ENCODE measurements around the gene ATP10B. TPM values are rescaled to one million over a fixed set of nuclear protein-coding genes. Genes with fewer than 3 reads are reported as not detected.

Gene ATP10B
- total RNA-seq, 3 donors from 2014 or later (not counting 1 experiment from before 2014, with no cell fraction given): not detected

DNA sequence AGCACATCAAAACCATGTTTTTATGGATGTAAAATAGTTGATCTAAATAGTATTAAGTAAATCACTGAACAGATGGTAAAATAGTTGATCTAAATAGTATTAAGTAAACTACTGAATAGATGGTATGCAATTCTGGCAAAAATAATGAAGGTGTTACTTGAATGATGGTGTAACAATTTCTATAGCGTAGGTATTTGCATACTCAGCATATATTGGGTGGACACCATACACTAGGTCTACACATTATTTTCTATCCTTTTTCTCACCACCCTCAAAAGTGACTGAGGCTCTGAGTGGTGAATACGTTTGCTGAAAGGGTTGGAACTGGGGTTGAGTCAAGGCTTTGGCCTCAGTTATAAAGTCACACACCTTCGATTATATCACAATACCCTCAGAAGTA, 81.3 kb downstream of the ATP10B start:
- Mint-ChIP-seq H3K4me1 (no peaks in the 10 kb centered on the region), H3K36me3 (no peaks in the 10 kb centered on the region), H3K27ac (no peak overlapping the region), H3K4me3 (no peak overlapping the region), H3K9me3 (no peaks in the 10 kb centered on the region), H3K27me3 (ENCODE audit: low read depth in 2 of 2) (no peaks in the 10 kb centered on the region)
- TF ChIP-seq, protein P1, sequence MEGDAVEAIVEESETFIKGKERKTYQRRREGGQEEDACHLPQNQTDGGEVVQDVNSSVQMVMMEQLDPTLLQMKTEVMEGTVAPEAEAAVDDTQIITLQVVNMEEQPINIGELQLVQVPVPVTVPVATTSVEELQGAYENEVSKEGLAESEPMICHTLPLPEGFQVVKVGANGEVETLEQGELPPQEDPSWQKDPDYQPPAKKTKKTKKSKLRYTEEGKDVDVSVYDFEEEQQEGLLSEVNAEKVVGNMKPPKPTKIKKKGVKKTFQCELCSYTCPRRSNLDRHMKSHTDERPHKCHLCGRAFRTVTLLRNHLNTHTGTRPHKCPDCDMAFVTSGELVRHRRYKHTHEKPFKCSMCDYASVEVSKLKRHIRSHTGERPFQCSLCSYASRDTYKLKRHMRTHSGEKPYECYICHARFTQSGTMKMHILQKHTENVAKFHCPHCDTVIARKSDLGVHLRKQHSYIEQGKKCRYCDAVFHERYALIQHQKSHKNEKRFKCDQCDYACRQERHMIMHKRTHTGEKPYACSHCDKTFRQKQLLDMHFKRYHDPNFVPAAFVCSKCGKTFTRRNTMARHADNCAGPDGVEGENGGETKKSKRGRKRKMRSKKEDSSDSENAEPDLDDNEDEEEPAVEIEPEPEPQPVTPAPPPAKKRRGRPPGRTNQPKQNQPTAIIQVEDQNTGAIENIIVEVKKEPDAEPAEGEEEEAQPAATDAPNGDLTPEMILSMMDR (IDR thresholded peaks at IDR 0.05): no peak
- no peak overlapping the region for H3K4me3 ChIP-seq (ENCODE audit: low read length)
- no peaks in the 10 kb centered on the region for H3K36me3 ChIP-seq (ENCODE audit: control insufficient read depth, insufficient read depth, low read length)
- no peaks in the 10 kb centered on the region for H3K9me3 ChIP-seq (ENCODE audit: control insufficient read depth, insufficient read depth, low read length)
- intact Hi-C loops (cut with micrococcal nuclease): no loop called here
- H3K27me3 ChIP-seq (ENCODE audit: control insufficient read depth, insufficient read depth, low read length): no peaks in the 10 kb centered on the region
- no CpG with 5 or more reads among the region's 3 CpGs for WGBS (ENCODE audit: insufficient coverage)
- H3K27ac ChIP-seq (ENCODE audit: low read length): no peak overlapping the region
- DNase-seq (no peak), ATAC-seq (no peak)
- no peaks in the 10 kb centered on the region for H3K4me1 ChIP-seq (ENCODE audit: control insufficient read depth, insufficient read depth, low read length)

DNA sequence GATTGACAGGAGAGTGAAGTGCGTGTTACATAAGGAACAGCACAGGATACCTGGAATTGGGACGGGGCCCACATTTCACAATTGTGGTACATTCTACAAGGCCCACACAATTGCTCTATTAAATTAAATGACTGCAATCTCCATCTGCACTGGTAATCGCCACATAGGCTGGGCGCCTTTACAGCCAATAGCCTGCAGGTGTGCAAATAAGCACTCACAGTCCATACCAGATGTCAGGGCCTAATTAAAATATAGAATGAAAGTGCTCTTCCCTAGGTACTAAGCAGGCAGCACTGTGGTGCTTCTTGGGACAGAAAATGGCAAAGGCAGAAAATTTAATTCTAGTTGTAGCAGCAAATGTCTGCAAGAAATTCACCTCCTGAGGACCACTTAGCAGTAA, 82.7 kb downstream of the ATP10B start:
- Histone ChIP-seq H3K27ac (ENCODE audit: low read length) (no peak overlapping the region), H3K4me1 (ENCODE audit: control insufficient read depth, insufficient read depth, low read length) (no peaks in the 10 kb centered on the region), H3K27me3 (ENCODE audit: control insufficient read depth, insufficient read depth, low read length) (no peaks in the 10 kb centered on the region), H3K4me3 (ENCODE audit: low read length) (no peak overlapping the region), H3K36me3 (ENCODE audit: control insufficient read depth, insufficient read depth, low read length) (no peaks in the 10 kb centered on the region), H3K9me3 (ENCODE audit: control insufficient read depth, insufficient read depth, low read length) (no peaks in the 10 kb centered on the region)
- no peaks in the 10 kb centered on the region for H3K36me3 Mint-ChIP-seq
- H3K4me1 Mint-ChIP-seq: no peaks in the 10 kb centered on the region
- 93% methylated on average over 4 of the region's 4 CpGs for WGBS (ENCODE audit: insufficient coverage)
- intact Hi-C loops (cut with micrococcal nuclease): no loop called here
- H3K4me3 Mint-ChIP-seq: no peak overlapping the region
- H3K27me3 Mint-ChIP-seq (ENCODE audit: low read depth in 2 of 2): no peaks in the 10 kb centered on the region
- no peak overlapping the region for H3K27ac Mint-ChIP-seq
- ATAC-seq (no peak), DNase-seq (no peak)
- H3K9me3 Mint-ChIP-seq: no peaks in the 10 kb centered on the region
- TF ChIP-seq, protein P1 (IDR thresholded peaks at IDR 0.05): no peak

DNA sequence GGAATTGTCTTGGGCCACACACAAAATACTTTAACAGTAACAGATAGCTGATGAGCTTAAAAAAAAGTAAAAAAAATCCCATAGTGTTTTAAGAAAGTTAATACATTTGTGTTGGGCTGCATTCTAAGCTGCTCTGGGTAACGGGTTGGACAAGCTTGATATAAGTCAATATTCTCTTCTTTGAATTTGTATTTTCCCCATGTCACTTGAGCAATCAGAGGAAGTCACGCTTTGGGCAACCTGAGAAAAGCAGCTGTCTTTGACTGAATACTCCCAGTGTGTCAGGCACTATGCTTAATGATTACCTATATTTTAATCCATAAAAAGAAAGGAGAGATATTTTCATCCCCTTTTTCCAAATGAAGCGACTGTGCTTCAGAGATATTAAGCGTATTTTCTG, 84.9 kb downstream of the ATP10B start:
- DNase-seq (no peak), ATAC-seq (no peak)
- Mint-ChIP-seq H3K4me1 (no peaks in the 10 kb centered on the region), H3K27ac (no peak overlapping the region), H3K27me3 (ENCODE audit: low read depth in 2 of 2) (peaks cover 0 to 3% of the 10 kb centered on the region in 2 donors), H3K9me3 (peaks cover 3% of the 10 kb centered on the region in 2 donors), H3K36me3 (no peaks in the 10 kb centered on the region), H3K4me3 (no peak overlapping the region)
- 96% methylated on average over 3 of the region's 4 CpGs for WGBS (ENCODE audit: insufficient coverage)
- TF ChIP-seq, protein P1 (IDR thresholded peaks at IDR 0.05): no peak
- Histone ChIP-seq H3K27me3 (ENCODE audit: control insufficient read depth, insufficient read depth, low read length) (no peaks in the 10 kb centered on the region), H3K4me1 (ENCODE audit: control insufficient read depth, insufficient read depth, low read length) (no peaks in the 10 kb centered on the region), H3K36me3 (ENCODE audit: control insufficient read depth, insufficient read depth, low read length) (no peaks in the 10 kb centered on the region), H3K27ac (ENCODE audit: low read length) (no peak overlapping the region), H3K4me3 (ENCODE audit: low read length) (no peak overlapping the region), H3K9me3 (ENCODE audit: control insufficient read depth, insufficient read depth, low read length) (no peaks in the 10 kb centered on the region)
- intact Hi-C loops (cut with micrococcal nuclease): no loop called here

DNA sequence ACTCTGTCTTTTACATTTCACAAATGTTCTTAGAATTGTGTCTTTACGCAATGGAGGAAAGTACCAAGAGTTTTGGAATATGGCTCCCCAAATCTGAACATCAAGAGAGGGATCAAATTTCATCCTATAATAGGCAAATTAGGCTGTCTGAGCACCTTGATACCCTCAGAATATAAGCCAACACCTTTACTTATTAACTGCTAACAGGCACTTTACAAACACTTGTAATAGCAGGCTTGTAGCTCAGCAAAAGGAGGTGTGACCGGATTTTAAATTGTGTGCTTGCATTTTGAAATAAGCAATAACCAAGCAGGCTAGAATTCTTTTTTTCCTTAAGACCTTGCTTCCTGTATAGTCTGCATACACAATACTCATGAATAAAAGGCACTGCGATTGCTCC, 92.0 kb downstream of the ATP10B start:
- Histone ChIP-seq H3K4me1 (ENCODE audit: control insufficient read depth, insufficient read depth, low read length) (no peaks in the 10 kb centered on the region), H3K9me3 (ENCODE audit: control insufficient read depth, insufficient read depth, low read length) (no peaks in the 10 kb centered on the region), H3K27me3 (ENCODE audit: control insufficient read depth, insufficient read depth, low read length) (no peaks in the 10 kb centered on the region), H3K27ac (ENCODE audit: low read length) (no peak overlapping the region), H3K36me3 (ENCODE audit: control insufficient read depth, insufficient read depth, low read length) (no peaks in the 10 kb centered on the region), H3K4me3 (ENCODE audit: low read length) (no peak overlapping the region)
- peaks cover 3% of the 10 kb centered on the region in 2 donors for H3K9me3 Mint-ChIP-seq
- no peak overlapping the region for H3K4me3 Mint-ChIP-seq
- DNase-seq: no peak
- TF ChIP-seq, protein P1 (IDR thresholded peaks at IDR 0.05): no peak
- no peak for ATAC-seq
- intact Hi-C loops (cut with micrococcal nuclease): no loop called here
- H3K36me3 Mint-ChIP-seq: no peaks in the 10 kb centered on the region
- H3K4me1 Mint-ChIP-seq: no peaks in the 10 kb centered on the region
- peaks cover 0 to 3% of the 10 kb centered on the region in 2 donors for H3K27me3 Mint-ChIP-seq (ENCODE audit: low read depth in 2 of 2)
- H3K27ac Mint-ChIP-seq: no peak overlapping the region
- 100% methylated on average over 3 of the region's 3 CpGs for WGBS (ENCODE audit: insufficient coverage)

Measured in natural killer cell (primary cell).